Measurements from ENCODE around the gene VPS37B.

DNA sequence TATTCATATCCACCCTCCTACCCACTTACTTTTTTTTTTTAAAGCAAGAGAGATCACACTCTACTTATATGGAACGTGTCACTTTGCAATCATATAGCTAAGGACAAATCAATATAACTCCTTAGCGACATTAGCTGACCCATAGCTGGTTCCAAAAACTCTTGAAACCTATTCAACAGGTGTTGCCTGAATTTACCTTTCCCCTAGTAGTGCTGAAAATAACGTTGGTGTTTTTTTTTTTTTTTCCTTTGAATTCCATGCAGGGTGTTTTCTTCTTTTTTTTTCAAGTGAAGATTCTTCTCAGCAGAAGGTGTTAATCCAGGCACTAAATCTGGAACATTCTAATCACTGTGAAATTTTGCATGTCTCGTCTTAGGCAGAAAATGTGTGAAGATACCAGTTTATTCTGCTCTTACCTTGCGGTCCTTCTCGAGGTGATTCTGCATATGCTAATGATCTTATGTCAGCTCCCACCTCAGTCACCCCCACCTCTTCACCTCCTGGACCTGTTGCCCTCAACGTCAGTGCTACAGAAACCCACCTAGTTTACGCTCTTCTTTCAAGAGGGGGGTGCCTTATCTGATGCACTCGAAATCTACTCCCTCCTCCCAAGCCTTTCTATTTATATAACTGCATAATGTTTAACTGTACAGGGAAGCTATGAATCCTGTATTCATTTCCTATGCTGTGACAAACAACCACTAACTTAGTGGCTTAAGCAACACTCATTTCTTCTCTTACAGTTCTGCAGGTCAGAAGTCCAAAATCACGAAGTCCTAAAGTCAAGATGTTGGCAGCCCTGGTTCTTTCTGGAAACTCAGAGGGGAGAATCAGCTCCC lies 7.1 kb upstream of the VPS37B start:
- TF ChIP-seq NFYB (CRISPR knock-in tag; conservative IDR thresholded peaks at IDR 0.05; ENCODE audit: low read depth), result no peak
- TF ChIP-seq, protein P1, sequence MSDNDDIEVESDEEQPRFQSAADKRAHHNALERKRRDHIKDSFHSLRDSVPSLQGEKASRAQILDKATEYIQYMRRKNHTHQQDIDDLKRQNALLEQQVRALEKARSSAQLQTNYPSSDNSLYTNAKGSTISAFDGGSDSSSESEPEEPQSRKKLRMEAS (CRISPR knock-in tag; IDR thresholded peaks at IDR 0.05), result no peak
- no peak for TF ChIP-seq ZNF423 (CRISPR knock-in tag; IDR thresholded peaks at IDR 0.05)
- TF ChIP-seq ZNF416 (CRISPR knock-in tag; IDR thresholded peaks at IDR 0.05), result no peak
- TF ChIP-seq ESRRA (CRISPR knock-in tag; IDR thresholded peaks at IDR 0.05; ENCODE audit: borderline replicate concordance), result no peak
- TF ChIP-seq, protein P2, sequence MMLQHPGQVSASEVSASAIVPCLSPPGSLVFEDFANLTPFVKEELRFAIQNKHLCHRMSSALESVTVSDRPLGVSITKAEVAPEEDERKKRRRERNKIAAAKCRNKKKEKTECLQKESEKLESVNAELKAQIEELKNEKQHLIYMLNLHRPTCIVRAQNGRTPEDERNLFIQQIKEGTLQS (CRISPR knock-in tag; conservative IDR thresholded peaks at IDR 0.05), result no peak
- no peak for TF ChIP-seq ATF1 (CRISPR knock-in tag; IDR thresholded peaks at IDR 0.05)
- TF ChIP-seq ZNF121 (CRISPR knock-in tag; IDR thresholded peaks at IDR 0.05), result no peak
- TF ChIP-seq ZBTB21 (CRISPR knock-in tag; IDR thresholded peaks at IDR 0.05; ENCODE audit: borderline replicate concordance), result no peak
- TF ChIP-seq, protein P3, sequence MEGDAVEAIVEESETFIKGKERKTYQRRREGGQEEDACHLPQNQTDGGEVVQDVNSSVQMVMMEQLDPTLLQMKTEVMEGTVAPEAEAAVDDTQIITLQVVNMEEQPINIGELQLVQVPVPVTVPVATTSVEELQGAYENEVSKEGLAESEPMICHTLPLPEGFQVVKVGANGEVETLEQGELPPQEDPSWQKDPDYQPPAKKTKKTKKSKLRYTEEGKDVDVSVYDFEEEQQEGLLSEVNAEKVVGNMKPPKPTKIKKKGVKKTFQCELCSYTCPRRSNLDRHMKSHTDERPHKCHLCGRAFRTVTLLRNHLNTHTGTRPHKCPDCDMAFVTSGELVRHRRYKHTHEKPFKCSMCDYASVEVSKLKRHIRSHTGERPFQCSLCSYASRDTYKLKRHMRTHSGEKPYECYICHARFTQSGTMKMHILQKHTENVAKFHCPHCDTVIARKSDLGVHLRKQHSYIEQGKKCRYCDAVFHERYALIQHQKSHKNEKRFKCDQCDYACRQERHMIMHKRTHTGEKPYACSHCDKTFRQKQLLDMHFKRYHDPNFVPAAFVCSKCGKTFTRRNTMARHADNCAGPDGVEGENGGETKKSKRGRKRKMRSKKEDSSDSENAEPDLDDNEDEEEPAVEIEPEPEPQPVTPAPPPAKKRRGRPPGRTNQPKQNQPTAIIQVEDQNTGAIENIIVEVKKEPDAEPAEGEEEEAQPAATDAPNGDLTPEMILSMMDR (IDR thresholded peaks at IDR 0.05), result no peak
- TF ChIP-seq ELF4 (CRISPR knock-in tag; IDR thresholded peaks at IDR 0.05; ENCODE audit: low read depth), result no peak
- TF ChIP-seq, protein P4, sequence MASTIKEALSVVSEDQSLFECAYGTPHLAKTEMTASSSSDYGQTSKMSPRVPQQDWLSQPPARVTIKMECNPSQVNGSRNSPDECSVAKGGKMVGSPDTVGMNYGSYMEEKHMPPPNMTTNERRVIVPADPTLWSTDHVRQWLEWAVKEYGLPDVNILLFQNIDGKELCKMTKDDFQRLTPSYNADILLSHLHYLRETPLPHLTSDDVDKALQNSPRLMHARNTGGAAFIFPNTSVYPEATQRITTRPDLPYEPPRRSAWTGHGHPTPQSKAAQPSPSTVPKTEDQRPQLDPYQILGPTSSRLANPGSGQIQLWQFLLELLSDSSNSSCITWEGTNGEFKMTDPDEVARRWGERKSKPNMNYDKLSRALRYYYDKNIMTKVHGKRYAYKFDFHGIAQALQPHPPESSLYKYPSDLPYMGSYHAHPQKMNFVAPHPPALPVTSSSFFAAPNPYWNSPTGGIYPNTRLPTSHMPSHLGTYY (CRISPR knock-in tag; IDR thresholded peaks at IDR 0.05), result no peak
- TF ChIP-seq CREB1 (CRISPR knock-in tag; IDR thresholded peaks at IDR 0.05), result no peak
- TF ChIP-seq, protein P5, sequence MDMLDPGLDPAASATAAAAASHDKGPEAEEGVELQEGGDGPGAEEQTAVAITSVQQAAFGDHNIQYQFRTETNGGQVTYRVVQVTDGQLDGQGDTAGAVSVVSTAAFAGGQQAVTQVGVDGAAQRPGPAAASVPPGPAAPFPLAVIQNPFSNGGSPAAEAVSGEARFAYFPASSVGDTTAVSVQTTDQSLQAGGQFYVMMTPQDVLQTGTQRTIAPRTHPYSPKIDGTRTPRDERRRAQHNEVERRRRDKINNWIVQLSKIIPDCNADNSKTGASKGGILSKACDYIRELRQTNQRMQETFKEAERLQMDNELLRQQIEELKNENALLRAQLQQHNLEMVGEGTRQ (CRISPR knock-in tag; IDR thresholded peaks at IDR 0.05), result no peak
